ENCODE results near the gene TNNT3.
A peak's percentile ranks its signal among the peaks of the same experiment; 100 is the strongest.
"Not testable (repeated sequence)": the region's sequence is repeated elsewhere in the genome, so short reads cannot be mapped to it uniquely, and the experiment has no call there.

TNNT3 gene

DNA sequence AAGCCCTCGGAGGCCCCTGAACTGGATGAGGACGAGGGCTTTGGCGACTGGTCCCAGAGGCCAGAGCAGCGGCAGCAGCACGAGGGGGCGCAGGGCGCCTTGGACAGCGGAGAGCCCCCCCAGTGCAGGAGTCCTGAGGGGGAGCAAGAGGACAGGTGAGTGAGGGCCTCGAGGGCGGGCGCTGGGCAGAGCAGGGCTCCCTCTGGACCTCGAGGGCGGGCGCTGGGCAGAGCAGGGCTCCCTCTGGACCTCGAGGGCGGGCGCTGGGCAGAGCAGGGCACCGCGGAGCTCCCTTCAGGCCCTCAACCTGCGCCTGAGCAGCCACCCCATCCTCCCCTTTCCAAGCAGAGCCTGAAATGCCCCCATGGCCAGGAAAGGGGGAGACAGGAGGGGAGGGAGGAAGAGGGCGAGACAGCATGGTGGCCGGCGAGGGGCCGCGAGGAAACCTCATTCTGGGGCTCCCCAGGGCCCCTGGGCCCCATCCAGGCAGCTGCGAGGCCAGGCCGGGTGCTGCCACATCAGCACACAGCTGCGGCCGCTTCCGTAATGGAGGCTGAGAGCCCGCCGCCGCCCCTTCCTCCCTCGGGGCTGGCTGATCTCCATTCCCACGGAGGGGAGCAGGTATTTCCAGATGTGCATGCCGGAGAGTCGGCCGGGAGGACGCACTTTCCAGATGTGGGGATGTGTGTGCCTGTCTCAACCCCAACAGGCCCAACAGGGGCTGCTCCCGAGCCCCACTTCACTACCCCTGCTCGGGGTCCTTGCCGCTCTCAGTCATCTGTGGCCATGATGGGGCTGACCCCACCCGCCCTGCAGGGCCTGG lies 37.9 kb upstream of the TNNT3 start:
- DNase-seq (ENCODE audit: low spot score) = no peak

DNA sequence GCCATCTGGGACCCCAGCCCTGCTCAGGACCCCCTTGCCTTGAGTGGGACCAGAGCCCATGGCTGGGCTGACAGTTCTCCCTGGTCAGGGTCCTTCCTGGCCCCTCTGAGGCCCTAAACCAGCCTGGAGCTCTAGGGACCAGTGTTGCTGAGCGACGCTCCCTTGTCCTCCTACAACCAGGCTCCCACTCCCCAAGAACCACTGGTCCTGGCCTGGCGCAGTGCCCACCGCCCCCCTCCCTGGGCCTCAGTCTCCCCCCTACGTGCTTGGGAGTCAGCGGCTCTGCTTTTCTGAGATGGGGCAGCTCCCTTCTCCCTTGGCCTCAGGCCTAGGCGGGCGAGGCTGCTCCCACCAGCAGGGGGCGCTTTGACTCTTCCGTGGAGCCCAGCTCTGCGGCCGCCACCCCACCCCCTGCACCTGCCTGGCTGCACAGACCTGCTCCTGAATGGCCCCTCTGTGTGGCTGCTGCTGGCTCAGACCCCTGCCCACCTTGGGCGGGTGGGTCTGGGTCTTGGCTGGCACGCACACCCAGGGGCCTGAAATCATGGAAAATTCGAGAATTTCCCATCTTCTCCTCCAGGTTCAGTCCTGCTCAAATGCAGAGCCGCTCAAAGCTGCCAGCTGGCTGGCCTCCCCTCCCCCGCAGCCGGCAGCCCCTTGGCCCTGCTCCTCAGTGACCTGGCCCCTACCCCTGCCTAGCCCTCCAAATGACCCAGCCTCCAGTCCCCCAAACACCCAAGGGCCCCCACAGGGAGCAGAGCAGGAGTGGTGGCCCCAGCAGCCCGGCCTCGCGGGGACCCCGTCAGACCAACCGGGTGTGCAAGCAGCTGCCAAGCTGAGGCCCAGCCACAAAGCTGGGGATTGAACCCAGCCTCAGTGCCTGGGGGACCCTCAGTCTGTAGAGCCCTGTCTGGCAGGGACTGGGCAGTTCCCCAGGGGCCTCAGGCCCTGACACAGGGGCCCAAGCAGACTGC lies 37.0 kb upstream of the TNNT3 start:
- peak; percentile 72 for DNase-seq (ENCODE audit: low spot score)

DNA sequence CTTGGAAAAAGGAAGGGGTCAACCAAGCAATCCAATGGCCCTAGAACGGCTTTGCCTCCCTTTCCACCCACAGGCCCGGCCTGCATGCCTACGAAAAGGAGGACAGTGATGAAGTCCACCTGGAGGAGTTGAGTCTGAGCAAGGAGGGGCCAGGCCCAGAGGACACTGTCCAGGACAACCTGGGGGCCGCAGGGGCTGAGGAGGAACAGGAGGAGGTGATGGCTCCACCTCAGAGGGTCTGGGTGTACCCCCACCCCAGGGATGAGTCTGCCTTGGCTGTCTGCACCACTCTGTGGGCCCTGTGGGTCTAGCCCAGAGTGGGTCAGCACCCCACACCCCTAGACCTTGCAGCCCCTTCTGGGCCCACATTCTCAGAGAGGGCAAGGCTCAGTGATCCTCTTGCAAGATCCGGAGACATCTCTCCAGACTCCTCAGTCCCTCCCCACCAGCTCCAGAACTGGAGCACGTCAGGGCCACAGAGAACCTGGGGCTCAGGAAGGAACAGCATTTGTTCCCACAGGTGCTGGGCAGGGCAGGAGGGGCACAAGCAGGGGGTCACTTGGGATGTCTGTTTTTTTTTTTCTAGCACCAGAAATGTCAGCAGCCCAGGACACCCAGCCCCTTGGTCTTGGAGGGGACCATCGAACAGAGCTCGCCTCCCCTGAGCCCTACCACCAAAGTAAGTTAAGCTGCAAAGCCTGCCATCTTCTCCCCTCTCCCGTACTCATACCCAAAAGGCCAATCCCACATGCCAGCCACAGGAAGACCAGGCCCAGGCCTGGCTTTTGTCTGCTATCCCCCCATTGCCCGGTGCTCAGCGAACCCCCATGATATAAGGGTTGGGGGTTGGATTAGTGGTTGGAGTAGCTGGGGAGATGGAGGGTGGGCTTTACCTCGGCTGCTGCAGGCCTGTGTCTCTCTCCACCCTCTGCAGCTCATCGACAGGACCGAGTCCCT lies 35.9 kb upstream of the TNNT3 start:
- no peak for DNase-seq (ENCODE audit: low spot score)

DNA sequence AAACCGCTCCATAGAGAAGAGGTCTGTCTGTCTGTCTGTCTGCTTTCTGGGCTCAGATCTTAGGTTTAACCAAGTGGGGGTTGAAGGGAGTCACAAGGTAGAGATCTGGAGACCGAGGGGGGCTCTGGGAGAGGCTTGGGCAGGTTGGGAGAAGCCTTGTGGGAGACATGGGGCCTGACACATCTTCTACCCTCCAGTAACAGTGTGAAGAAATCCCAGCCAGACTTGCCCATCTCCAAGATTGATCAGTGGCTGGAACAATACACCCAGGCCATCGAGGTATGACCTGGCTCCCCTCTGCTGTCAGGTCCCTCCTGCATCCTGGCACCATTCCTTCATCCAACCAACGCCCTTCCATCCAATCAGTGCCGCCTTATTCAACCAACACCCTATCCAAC lies 35.2 kb upstream of the TNNT3 start:
- no peak for DNase-seq (ENCODE audit: low spot score)

DNA sequence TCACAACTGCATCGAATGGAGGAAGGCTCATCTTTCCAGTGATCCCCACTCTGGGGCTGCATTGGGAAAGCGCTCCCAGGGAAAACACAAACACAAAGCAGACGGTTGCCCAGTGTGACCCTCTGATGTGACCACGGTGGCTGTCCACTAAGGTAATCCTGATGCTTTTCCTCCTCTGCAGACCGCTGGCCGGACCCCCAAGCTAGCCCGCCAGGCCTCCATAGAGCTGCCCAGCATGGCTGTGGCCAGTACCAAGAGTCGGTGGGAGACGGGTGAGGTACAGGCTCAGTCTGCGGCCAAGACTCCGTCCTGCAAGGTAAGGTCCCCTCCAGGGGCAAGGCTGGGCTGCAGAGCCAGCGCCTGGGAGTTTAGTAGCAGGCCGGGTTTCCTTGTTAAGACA lies 33.0 kb upstream of the TNNT3 start:
- DNase-seq (ENCODE audit: low spot score) = not testable (repeated sequence)

DNA sequence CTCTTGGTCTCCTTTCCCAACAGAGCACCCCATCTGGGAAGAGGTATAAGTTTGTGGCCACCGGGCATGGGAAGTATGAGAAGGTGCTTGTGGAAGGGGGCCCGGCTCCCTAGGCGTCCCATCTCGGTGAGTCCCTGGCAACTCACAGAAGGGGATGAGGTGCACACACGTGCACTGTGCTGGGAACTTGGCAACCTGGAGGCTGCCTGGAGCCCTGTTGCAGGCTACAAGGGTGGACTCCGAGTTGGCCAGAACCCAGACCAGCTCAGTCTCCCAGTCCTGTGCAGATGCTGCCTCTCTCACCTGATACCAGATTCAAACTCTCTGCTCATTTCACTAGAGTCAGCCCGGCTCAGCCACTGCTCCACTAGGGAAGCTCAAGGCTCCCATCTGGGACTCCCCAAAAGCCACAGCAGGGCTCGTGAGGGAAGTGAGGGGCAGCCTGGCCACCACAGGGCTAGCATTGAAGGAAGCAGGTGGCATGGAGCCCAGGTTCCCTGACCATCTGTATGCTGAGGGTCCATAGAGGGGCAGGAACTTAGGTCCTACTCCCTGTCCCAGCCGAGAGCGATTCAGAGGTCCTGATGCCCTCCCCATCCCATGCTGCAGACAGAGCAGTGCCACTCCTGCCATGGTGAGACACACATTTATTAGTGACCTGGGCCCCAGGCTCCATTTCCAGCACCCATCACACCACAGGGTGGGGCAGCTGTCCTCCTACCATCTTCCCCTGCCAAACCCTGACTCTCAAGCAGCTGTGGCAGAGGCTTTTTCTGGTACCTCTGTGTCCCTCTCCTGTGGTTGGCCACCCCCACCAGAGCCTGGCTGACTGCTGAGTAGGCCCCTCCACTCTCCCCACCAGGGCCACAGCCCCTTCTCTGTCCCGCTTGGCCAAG lies 31.8 kb upstream of the TNNT3 start:
- no peak for DNase-seq (ENCODE audit: low spot score)

DNA sequence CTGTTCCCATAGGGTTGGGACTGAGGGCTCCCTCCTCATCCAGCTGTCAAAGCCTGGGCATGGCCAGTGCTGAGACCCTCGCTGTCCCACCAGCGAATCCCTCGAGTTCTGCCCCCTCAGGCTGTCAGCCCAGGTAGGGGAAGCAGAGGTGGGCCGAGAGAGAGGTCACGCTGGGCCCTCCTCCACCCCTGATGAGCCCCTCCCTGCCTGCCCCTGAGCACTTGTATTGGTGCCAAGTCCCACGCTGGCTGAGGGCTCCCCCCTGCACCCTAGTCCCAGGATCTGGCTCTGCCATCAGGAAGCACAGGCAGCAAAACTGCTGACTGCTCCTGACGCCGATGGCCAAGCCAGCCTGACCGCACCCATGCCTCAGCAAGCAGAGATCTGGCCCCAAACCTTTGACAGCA lies 31.2 kb upstream of the TNNT3 start:
- no peak for DNase-seq (ENCODE audit: low spot score)

DNA sequence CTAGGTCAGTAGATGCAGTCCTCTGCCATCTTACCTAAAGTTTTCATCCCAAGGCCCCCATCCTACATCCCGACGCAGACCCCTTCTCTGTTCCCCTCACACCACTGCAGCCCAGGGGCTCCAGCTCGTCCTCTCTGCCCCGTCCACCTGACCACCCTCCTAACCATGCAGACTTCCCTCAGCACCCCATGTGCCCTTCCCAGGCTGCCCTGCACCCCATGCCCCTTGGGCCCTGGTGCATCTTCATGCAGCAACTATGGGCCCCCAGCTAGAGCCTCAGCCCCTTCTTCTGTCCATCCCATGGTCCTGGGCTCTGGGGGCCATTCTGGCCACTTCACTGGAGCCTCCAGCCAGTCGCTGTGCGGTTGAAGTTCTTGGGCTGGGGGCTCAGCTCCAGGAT lies 30.7 kb upstream of the TNNT3 start:
- DNase-seq (ENCODE audit: low spot score) = no peak

DNA sequence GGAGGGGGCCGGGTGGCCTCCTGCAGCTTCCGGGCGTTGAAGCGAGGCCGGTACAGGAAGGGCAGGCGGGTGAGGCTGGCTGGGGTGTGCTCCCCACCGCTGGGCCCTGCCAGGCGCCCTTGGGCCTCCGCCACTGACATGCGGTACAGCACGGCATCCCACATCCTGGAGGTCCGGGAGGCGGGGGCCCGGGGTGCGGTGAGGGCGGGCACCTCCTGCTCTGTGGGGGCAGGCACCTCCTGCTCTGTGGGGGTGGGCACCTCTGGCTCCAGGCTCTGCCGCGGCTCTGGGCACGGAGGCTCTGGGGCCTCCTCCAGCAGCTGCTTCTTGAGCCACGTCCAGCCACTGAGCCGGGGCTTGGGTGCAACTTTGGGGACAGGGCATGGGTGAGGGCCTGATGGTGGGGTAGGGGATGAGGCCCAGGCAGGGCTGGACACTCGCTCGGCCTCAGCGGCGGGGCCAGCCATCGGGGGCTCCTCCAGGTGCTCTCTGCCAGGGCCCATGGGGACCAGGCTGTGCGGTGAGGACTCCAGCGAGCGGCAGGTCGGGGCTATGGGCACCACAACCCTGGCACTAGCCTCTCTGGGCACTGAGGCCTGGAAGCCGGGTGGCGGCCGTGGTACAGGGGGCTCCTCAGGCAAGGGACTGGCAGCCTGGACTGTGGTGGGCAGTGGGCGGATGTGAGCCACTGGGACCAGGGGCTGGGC lies 30.1 kb upstream of the TNNT3 start:
- peak; percentile 69 for DNase-seq (ENCODE audit: low spot score)

DNA sequence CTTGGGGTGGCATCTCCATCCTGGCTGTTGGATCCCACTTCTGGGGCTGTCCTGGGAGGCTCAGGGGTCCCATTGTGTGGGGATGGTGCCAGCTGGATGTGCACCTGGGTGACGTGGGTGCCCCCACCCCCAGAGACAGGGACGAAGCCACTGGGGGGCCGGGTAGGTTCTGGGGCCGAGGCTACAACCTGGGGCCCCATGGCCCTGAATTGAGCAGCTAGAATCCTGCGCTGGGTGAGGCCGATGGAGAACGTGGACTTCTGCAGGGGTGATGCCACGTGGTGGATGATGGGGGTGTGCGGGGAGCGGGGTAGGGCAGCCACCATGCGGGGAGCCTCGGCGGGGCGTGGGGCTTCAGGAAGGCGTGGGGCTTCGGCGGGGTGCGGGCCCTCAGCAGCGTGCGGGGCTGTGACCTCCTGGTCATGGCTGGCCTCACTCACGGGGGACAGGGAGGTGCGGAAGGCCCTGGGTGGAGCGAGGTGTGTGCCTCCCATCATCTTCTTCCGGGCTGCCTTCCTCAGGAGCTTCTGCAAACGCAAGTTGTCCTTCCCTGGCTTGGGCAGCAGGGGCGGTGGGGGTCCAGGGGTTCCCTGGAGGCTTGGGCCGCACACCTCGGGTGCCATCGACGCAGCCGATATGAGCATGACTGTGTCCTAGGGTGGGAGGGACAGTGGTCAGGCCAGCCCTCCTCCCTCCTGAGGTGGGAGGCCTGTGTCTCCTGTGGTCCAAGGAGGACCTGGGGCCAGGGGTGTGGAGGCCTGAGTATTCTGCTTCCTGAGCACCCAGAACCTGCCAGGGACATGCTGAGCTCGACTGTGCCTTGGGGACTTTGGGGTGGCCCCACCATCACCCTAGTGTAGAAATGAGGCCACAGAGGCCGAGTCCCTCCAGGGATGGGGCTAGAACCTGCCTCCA lies 29.3 kb upstream of the TNNT3 start:
- DNase-seq (ENCODE audit: low spot score) = no peak

DNA sequence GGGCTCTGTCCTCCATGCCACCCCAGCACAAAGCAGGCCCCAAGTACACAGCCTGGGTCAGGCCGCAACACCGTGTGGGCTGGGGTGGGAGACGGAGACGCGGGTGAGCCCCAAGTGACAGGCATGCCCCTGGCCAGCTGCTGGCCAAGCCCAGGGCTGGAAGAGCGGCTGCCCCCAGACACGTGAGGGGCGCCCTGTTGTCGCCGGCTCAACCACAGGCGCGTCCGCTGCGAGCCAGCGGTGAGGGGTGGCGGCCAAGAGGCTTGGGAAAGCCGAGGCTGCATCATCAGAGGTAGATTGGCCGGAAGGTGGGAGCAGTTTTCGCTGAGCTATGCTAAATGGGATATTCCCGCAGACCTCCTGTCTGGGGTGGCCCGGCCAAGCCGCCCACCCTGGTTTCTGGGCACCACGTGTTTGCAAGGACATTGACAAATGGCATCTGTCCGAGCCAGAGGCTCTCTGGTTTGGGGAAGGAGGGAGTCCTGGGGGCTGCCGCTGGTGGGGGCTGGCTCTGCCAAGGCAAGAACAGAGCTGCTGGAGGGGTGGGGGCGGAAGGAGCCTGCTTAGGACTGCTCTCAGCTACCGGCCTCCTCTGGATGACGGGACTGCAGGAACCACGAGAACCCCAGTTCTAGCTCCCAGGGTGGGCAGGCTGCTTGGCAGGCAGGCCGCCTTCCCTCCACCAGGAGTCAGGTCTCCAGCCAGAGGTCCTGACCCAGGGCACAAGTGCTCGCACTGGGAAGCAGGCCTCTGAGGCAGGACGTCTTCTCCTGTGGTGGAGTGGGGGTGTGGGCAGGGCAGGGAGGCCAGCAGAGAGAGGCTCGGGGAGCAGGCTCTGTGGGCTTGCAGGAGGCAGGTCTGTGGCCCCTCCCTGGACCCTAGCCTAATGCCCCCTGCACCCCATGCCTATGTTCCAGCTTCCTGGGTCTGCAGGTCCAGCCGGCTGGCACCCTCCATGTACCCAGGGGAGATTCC lies 28.4 kb upstream of the TNNT3 start:
- DNase-seq (ENCODE audit: low spot score) = no peak

DNA sequence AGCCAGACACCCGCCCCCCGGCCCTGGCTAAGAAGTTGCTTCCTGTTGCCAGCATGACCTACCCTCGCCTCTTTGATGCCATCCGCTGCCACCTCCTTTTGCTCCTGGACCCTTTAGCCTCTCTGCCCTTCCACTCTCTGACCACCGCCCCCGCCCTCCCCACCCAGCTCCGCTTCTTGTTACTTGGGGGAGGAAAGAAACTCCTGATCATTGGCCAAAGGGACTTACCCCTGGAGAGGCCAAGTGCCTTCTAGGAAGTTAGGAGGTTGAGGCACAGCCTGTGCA lies 27.7 kb upstream of the TNNT3 start, which contains the start of gene PRR33:
PRR33 (minus strand) TSS at position 65 of the 285 bp plus-strand sequence. CDS start 1,311 bp downstream, outside the sequence.
- DNase-seq (ENCODE audit: low spot score) = no peak

DNA sequence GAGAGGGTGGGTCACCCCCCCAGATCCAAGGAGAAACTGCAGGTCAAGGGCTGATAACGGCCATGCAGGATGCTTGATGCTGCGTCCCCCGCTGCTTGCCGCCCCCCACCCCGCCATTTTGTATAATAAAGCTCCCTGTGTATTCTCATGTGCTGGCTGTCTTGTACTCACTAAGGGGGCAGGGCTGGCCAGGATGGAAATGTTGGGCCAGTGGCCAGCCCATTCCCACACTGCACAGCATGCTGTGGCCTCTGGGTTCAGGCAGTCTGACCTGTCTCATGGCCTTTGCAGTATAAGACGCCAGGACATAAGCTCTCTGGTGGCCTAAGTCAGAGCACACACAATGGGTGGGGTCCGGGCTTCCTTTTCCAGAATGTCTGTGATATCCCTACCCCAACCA lies 27.4 kb upstream of the TNNT3 start:
- no peak for DNase-seq (ENCODE audit: low spot score)

DNA sequence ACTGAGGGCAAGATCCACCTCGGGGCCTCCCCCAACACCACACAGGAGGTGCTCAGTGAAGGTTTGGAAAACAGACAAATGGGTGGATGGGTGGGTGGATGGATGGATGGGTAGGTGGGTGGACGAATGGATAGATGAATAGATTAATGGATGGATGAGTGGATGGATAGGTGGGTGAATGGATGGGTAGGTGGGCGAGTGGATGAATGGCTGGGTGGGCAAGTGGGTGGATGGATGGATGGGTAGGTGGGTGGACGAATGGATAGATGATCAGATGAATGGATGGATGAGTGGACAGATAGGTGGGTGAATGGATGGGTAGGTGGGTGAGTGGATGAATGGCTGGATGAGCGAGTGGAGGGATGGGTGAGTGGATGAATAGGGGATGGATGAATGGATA lies 26.9 kb upstream of the TNNT3 start:
- DNase-seq (ENCODE audit: low spot score) = no peak

DNA sequence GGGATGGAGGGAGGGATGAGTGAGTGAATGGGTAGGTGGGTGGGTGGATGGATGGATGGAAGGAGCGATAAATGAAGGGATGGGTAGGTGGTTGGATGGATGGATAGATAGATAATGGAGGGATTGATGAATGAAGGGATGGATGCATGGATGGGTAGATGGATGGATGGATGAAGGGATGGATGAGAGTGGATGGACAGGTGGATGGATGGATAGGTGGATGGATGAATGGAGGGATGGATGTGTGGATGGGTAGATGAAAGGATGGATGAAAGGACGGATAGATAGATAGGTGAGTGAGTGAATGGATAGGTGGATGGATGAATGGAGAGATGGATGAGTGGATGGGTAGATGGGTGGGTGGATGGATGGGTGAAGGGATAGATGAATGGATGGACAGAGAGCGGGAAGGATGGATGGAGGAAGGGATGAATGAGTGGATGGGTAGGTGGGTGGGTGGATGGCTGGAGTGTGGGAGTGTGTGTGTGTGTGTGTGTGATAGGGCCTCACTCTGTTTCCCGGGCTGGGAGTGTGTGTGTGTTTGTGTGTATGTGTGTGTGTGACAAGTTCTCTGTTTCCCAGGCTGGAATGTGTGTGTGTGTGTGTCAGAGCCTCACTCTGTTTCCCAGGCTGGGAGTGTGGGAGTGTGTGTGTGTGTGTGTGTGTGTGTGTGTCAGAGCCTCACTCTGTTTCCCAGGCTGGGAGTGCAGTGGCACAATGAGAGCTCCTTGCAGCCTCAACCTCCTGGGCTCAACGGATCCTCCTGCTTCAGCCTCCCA lies 25.7 kb upstream of the TNNT3 start:
- no peak for DNase-seq (ENCODE audit: low spot score)

DNA sequence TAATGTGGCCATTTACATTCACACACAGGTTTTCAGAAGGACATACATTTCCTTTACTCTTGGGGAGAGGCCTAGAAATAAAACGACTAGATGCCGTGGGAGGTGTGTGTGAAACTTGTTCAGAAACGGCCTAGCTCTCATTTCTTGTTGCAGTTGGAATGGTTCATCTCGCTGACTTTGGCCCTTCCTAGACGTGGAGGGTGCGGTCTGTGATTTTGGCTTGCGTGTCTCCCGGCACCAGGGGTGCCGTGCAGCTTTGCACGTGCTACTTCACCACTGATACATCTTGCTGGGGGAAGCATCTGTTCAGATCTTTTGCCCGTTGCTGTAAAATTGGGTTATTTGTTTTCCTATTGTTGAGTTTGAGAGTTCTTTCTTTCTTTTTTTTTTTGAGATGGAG lies 24.7 kb upstream of the TNNT3 start:
- DNase-seq (ENCODE audit: low spot score) = no peak

DNA sequence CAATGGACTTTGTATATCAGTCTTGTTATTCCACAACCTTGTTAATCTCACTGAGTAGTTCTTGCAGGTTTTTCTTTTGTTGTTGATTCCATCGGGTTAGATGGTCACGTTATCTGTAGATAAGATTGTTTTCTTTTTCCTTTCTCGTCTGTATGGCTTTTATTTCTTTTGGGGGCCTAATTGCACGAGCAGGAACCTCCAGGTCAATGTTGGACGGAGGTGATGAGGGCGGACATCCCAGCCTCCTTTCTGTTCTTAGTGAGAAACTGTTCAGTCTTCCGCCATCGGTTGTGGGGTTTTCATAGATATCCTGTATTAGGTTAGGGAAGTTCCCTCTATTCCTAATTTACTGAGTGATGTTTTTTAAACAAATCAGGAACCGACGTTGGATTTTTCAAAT lies 23.0 kb upstream of the TNNT3 start:
- DNase-seq (ENCODE audit: low spot score) = no peak

Data from CD4-positive, alpha-beta T cell treated with Interleukin-15 for 4 hours (primary cell).